Mucosa of gallbladder (tissue), 1 donor: ENCODE measurements around the gene GLI3. TPM values are rescaled to one million over a fixed set of nuclear protein-coding genes. Genes with fewer than 3 reads are reported as not detected.
"Not testable (repeated sequence)": the region's sequence is repeated elsewhere in the genome, so short reads cannot be mapped to it uniquely, and the experiment has no call there.

Source experiments
- DNase-seq: peaks from one replicate; pipeline ENCODE4 v3.0.0-alpha.2; 2020; ENCODE audit warnings: low spot score
- total RNA-seq: library from RNA; stranded (reverse); gene quantifications from one replicate; pipeline ENCODE4 v1.2.1, GENCODE V29; 2021
- donor health status: DM: no; HTN: no; CAD: no.

GLI3 gene
- total RNA-seq, 1 donor from 2014 or later: 9.8 TPM

GRCh38 chr7:42212541-42213090 is 24.4 kb downstream of the GLI3 start:
- DNase-seq: no peak

GRCh38 chr7:42211938-42212337 is 25.1 kb downstream of the GLI3 start:
- DNase-seq: no peak

- DNase-seq: no peak
Observed at GRCh38 chr7:42210779-42211178, 26.2 kb downstream of the GLI3 start.

GRCh38 chr7:42210333-42210732 is 26.7 kb downstream of the GLI3 start:
- no peak for DNase-seq

- DNase-seq: not testable (repeated sequence)
Observed at GRCh38 chr7:42209085-42209484, 27.9 kb downstream of the GLI3 start.

GRCh38 chr7:42208572-42208971 is 28.4 kb downstream of the GLI3 start:
- DNase-seq: no peak

GRCh38 chr7:42207420-42207819 is 29.6 kb downstream of the GLI3 start:
- no peak for DNase-seq

GRCh38 chr7:42203336-42203735 is 33.7 kb downstream of the GLI3 start:
- DNase-seq: no peak

GRCh38 chr7:42202601-42203000 is 34.4 kb downstream of the GLI3 start:
- no peak for DNase-seq

GRCh38 chr7:42198974-42199668 is 37.9 kb downstream of the GLI3 start:
- no peak for DNase-seq

- DNase-seq: no peak
Observed at GRCh38 chr7:42198296-42198695, 38.7 kb downstream of the GLI3 start.

- DNase-seq: no peak
Observed at GRCh38 chr7:42197451-42197850, 39.6 kb downstream of the GLI3 start.

- DNase-seq: no peak
Observed at GRCh38 chr7:42194238-42194637, 42.8 kb downstream of the GLI3 start.

- no peak for DNase-seq
Observed at GRCh38 chr7:42193471-42194129, 43.4 kb downstream of the GLI3 start.

GRCh38 chr7:42192851-42193461 is 44.1 kb downstream of the GLI3 start:
- no peak for DNase-seq

- no peak for DNase-seq
Observed at GRCh38 chr7:42192066-42192465, 44.9 kb downstream of the GLI3 start.

- no peak for DNase-seq
Observed at GRCh38 chr7:42189535-42189934, 47.5 kb downstream of the GLI3 start.

GRCh38 chr7:42186151-42186550 is 50.9 kb downstream of the GLI3 start:
- DNase-seq: no peak

- no peak for DNase-seq
Observed at GRCh38 chr7:42185726-42186125, 51.3 kb downstream of the GLI3 start.

GRCh38 chr7:42183547-42183946 is 53.5 kb downstream of the GLI3 start:
- no peak for DNase-seq

GRCh38 chr7:42181566-42181965 is 55.4 kb downstream of the GLI3 start:
- DNase-seq: no peak

- DNase-seq: no peak
Observed at GRCh38 chr7:42180806-42181205, 56.2 kb downstream of the GLI3 start.

GRCh38 chr7:42176724-42177101 is 60.3 kb downstream of the GLI3 start:
- DNase-seq: no peak
